IPS DF 4.7 (cell line): ENCODE results near the gene DDX4.
"Not testable (repeated sequence)": the region's sequence is repeated elsewhere in the genome, so short reads cannot be mapped to it uniquely, and the experiment has no call there.

ENCODE experiments used
- DNase-seq: peaks from one replicate; pipeline ENCODE4 v3.0.0-alpha.2; 2013; ENCODE audit warnings: low spot score; ENCODE audit errors: extremely low read depth

DDX4 gene

DNA sequence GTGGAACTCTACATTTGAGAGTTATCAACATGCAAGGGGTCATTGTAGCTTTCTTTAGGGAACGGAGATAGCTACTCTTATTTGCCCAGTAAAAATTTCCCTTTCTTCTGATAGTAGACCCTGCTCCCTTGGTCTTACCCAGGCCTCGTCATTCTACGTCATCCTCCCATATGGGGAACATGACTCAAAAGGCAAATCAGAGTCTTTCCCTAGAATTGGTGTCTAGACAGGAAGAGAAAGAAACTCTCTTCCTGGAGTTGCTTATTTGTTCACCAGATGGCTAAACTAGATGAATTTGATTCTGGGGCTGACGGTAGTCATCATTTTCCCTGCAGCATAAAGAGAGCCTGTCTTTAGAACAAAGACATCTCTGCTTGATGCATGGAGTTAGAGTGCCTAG lies 13.6 kb upstream of the DDX4 start:
- DNase-seq, result no peak

DNA sequence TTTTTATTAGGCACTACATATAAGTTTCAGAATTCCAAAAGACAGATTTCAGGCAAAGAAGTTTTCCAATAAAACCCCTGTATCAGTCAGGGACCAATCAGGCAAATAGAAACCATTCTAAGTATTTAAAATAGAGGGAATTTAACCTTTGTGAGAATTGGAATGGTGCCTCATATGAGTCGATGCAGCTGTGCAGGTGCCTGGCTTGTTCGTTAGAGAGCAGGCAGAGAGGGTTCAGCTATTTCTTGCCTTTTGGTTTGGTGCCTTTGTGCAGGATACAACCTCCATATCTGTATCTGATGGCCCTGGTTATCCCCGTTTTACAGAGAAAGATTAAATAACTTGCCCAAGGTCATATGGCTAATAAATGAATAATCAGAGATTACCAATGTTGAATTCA lies 6.0 kb upstream of the DDX4 start:
- no peak for DNase-seq

DNA sequence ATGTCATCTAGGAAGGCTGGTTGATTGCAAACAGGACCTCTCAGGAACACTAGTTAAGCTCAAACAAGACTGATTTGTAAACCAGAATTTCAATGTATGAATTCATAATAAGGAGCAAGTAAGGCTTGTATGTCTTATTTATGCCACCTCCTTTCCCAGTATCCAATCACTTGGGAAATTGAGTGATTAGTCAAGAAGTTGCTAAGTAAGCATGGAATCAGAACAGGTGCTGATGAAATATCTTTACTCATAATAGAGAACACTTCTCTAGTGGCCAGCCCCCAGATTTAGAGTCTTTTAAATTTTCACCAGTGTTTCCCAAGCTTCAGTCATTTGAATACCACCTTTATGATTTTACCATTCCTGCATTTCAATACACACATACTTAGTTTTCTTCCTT lies 5.3 kb upstream of the DDX4 start:
- DNase-seq, result no peak

DNA sequence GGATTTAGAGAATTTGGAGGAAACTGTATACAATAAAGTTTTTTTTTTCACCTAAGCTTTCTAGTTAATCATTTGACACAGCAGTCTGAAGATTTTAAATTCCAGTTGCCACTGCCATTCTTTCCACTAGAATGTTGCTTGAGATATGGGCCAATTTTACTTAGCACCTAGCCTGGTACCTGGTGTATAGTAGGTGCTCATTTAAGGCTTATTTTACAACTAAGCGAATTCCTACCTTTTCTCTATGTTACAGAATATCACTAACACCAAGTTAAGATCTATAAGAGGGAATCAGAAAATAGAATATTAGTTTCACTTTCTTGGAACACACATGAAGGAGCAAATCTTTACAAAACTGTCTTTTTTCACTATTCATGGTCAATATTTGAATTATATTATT lies 3.2 kb upstream of the DDX4 start:
- DNase-seq, result no peak

DNA sequence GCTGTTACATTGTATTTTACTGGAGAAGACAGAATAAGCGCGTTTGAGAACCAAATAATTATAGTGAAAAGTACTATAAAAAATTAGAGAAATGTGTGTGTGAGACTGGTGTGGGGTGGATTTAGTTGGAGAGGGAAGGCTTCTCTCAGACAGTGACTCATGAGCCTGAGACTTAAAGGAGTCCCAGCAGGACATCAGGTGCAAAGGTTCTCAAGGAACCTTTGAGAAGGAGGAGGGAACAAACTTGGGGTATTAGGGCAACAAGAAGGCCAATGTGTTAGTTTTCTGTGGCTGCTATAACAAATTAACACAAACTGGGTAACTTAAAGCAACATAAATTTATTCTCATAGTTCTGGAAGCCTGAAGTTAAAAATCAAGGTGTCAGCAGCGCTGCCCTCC lies 4.9 kb downstream of the DDX4 start:
- no peak for DNase-seq

DNA sequence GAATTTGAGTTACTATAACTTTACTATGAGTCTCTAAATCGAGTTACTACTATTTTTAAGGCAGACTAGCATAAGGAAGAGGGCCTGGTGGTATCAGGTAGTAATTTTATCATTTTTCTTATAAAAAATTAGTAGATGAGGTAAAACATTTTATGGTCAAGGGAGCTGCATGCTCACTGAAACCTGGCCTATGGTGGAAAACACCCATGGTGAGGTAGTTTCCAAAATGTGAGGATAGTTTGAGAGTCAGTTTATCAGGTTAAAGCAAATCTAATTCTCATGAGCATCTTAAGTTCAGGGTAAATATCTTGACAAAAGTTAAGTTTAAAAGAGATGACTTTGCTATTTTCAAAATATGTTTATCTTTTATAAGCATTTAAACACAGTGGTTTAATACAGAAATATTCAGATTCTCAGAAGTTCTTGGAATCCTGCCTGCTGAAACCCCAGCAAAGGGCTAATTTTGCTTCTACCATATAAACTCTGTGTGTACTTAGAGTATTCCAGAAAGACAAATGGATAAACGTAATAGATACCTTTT lies 10.0 kb downstream of the DDX4 start:
- no peak for DNase-seq

DNA sequence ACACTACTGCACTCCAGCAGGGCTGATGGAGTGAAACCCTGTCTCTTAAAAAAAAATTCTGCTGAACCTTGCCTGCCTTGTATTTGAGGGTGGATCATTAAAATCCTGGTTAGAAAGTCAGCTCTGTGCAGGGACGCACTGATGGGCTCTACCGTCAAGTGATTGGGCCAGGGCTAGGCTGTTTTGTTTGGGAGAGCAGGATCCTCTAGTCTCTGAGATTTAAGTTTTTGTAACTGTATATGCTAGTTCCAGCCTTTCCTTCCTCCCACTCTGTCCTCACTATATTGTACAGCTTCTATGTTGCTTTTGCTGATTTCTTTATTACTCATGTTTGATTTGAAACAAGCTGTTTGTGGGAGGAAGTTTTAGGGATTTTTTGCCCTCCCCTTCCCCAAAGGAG lies 11.5 kb downstream of the DDX4 start:
- no peak for DNase-seq

DNA sequence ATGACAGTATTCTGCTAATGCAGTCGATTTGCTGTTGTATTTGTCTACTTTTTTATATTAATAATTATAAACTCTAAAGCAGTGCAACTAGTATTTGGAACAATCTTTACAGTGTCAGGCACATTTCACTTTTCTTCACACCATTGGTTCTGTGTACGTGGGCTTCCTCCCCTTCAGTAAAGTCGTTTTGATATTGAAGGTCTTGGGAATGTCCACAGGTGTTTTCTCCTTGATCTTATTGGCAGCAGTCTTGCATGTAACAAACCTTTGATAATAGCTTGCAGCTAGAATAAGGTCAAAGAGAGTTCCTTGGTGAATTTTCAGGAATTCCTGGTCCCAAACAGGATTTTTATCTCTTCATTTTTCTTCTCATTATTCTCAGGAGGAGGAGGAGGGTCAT lies 12.2 kb downstream of the DDX4 start:
- DNase-seq, result no peak

DNA sequence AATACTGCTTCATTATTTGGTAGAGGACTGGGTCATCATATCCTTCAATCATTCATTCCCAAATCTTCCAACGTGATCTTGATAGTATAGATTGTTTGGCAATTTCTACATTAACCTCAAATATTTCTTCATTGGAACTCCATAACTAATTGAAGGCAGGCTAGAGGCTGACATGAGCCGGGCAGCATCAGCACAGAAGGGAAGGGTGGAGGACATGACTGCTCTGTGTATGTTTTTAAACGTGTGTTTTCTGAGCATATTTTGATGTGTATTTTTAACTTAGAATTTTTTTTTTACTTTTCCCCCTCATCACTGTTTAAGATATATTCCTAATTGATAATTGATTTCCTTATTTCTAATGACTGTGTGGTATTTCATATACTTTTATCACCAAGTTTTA lies 12.6 kb downstream of the DDX4 start:
- DNase-seq, result no peak

DNA sequence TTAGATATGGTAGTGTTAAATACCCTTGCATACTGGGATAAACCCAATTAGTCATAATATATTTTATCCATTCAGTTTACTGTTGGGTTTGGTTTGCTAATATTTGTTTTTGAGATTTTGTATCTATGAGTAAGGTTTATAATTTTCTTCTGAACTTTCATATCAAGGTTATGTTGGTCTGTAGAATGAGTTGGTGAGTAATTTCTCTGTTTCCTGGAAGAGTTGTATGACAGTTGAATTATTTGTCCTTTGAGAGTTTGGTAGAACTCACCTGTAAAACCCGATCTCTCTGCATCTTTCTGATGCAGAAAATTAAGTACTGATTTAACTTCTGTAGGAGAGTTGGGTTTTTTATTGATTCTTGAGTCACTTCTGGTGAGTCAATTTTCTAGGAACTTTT lies 20.4 kb downstream of the DDX4 start:
- DNase-seq, result no peak

DNA sequence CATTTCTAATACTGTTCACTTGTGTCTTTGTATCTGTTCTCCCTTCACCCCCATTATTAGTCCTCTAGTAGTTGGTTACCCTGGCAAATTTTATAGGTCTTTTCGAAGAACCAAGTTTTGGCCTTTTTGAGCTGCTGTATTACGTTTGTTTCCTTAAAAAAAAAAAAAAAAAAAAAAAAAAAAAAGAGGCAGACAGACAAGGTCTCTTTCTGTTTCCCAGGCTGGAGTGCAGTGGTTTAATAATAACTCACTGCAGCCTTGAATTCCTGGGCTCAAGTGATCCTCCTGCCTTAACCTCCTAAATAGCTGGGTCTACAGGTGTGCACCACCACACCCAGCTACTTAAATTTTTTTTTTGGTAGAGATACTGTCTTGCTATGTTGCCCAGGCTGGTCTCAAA lies 20.9 kb downstream of the DDX4 start:
- DNase-seq, result no peak

DNA sequence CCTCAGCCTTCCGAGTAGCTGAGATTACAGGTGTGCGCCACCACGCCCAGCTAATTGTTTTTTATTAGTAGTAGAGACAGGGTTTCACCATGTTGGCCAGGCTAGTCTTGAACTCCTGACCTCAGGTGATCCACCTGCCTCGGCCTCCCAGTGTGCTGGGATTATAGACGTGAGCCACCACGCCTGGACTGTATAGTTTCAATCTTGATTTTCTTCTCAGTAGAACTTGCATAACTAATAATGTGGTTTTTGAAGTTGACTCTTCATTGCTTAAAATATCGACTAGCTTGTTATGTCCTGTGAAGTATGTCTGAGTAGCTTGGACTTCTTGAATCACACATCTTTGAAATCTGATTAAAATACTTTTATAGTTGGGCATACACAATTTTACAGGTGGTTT lies 23.9 kb downstream of the DDX4 start:
- not testable (repeated sequence) for DNase-seq

DNA sequence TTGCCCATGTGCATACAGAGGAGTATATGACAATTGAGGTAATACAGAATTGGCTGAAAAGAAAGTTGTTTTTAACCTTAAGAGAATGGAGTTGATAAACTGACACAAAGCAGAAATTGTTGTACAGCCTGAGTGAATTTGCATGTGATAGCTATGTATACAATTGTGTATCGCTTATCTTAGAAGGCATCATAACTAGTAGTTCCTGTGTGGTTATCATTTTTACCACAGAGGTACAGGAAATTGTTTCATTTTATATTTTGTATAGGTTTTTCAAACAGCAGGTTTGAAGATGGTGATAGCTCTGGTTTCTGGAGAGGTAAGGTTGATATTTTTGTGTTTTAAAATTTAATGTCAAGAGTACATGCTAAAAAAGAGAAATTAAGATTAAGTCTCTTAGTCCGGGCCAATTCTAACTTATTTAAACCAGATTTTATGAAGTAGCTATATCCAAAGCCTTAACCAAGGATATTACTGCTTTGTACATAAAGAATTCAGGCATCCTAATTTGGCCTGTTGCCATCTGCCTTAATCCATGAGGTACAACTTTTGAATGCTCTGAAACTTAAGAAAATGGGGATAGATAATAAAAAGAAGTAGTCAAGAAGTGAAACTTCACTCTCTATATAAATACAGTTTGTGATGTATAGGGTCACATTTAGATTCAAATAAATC lies 26.0 kb downstream of the DDX4 start:
- no peak for DNase-seq

DNA sequence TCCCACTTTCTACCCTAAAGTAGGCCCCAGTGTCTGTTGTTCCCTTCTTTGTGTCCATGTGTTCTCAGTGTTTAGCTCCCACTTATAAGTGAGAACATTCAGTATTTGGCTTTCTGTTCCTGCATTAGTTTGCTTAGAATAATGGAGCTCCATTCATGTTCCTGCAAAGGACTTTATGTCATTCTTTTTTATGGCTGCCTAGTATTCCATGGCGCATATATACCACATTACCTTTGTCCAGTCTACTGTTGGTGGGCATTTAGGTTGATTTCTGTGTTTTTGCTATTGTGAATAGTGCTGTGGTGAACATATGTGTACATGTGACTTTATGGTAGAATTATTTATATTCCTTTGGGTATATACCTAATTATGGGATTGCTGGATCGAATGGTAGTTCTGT lies 30.4 kb downstream of the DDX4 start:
- DNase-seq, result no peak

DNA sequence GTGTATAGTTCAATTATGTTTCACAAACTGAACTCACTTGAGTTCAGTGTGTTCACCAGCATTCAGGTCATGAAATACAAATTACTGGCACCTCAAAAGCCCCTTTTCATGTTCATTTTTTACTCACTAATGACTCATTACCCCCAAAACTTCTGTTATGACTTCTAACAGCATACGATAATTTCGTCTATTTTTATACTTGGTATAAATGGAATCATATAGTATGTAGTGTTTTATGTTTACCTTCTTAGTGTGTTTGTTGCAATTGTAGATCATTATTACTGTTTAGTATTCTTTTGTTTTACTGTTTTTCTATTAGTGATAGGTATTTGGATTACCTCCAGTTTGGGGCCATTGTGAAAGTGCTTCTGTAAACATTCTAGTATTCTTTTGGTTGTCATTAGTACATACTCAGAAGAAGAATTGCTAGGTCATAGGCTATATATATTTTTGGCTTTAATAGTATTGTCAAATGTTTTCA lies 33.4 kb downstream of the DDX4 start:
- no peak for DNase-seq

DNA sequence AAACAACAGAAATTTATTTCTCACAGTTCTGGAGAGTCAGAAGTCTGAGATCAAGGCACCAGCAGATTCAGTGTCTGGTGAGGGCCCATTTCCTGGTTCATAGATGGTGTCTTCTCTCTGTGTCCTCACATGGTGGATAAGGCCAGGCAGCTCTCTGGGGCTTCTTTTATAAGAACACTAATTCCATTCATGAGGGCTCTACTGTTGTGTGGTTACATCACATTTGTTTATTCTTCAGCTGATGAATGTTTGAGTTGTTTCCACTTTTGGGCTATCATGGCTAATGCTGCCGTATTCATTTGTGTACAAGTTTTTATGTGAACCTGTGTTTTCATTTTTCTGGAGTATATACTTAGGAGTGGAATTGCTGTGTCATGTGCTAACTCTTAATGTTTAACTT lies 35.2 kb downstream of the DDX4 start:
- no peak for DNase-seq

DNA sequence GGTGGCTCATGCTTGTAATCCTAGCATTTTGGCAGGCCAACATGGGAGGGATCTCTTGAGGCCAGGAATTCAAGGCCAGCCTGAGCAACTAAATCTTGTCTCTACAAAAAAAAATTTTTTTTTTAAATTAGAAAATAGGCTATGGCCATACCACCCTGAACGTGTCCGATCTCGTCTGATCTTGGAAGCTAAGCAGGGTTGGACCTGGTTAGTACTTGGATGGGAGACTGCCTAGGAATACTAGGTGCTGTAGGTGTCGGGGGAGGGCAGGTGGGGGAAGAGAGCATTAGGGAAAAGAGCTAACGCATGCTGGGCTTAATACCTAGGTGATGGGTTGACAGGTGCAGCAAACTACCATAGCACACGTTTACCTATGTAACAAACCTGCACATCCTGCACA lies 39.5 kb downstream of the DDX4 start:
- no peak for DNase-seq

DNA sequence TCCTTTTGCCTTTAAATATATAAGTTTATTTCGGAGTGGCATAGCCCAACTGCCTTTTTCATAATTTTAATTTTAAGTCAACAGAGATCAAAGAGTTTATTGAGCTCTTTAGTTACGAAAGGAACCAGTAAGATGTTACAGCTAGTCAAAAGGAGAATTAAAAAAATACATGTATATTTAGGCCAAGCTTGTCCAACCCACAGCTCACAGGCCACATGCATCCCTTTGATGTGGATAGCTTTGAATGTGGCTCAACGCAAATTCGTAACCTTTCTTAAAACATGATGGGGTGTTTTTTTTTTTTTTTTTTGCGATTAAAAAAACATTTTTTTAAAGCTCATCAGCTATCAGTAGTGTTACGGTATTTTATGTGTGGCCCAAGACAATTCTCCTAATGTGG lies 63.1 kb downstream of the DDX4 start:
- DNase-seq, result no peak

DNA sequence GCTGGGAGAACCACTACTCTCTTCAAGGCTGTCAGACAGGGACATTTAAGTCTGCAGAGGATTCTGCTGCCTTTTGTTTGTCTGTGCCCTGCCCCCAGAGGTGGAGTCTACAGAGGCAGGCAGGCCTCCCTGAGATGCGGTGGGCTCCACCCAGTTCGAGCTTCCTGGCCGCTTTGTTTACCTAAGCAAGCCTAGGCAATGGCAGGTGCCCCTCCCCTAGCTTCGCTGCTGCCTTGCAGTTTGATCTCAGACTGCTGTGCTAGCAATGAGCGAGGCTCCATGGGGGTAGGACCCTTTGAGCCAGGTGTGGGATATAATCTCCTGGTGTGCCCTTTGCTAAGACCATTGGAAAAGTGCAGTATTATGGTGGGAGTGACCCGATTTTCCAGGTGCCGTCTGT lies 71.0 kb downstream of the DDX4 start:
- not testable (repeated sequence) for DNase-seq

DNA sequence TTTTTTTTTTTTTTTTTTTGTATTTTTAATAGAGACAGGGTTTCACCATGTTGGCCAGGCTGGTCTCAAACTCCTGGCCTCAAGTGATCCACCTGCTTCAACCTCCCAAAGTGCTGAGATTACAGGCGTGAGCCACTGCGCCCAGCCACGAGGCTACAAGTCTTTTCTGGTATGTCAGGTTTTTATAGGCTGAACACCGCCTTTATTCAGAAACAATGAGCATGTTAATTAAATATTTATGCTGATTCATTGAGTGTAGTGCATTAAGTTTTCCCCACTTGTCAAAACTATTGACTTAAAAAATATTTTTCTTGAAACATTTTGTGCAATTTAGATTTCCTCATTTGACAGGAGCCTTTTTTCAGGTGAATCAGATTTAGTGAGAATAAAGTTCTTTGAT lies 78.1 kb downstream of the DDX4 start:
- not testable (repeated sequence) for DNase-seq

DNA sequence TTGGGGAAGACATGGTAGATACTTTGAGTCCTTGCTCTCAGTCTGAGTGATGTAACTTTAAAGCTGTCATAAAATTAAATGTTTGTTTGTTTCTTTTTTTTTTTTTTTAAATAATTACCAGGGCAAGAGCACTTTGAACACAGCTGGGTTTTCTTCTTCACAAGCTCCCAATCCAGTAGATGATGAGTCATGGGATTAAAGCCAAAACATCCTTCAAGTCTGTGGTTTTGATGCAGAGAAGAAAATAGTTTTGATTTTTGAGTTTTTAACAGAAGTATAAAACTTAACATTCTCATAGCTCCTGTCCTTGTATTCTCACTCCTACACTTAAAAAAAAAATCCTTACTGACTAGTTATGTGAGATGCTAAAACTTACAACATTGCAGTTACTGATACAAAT lies 78.5 kb downstream of the DDX4 start:
- DNase-seq, result no peak

DNA sequence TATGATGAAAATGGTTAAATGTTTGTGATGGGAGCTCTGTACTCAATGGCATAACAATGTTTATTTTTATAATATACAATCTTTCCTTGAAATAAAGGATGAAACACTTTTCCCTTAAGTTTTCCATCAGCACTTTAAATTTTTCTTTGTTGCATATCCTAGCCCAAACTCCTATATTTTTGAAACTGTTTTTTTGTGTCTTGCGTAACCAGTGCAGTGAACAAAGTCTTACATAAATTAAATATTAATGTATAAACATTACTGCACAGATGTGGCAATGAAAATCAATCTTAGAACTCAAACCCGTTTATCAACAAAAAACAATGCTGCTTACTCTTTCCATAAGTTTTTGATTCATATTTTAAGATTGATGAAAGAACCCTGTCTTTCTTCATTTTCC lies 79.2 kb downstream of the DDX4 start:
- DNase-seq, result no peak

DNA sequence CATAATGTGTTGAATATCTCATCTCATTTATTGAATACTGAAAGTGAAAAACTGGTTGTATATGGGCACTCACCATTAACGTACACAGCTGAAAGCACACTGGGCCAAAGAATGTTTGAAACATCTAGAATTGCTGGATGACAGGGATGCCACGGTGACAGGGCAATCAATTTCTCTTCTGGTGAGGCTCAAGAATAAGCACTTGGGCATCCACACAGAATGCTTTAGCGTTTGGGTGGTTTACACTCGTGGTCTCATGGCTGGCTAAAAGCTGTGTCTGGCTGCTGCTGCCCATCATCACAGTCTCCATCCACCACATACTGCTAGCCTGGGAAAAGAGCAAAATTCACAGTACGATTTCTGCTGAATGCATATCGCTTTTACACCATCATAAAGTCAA lies 82.6 kb downstream of the DDX4 start:
- no peak for DNase-seq
